Natural killer cell (primary cell): Measurements from ENCODE around the gene LCLAT1. TPM values are rescaled to one million over a fixed set of nuclear protein-coding genes. Genes with fewer than 3 reads are reported as not detected.

ENCODE experiments used
- ATAC-seq, 3 donors: fragments of 150-1000 bp in 2 of 3; fragments of 200-7000 bp in 1 of 3; cut with Tn5 transposase; 1 replicate in 1 of 3; 2 replicates in 2 of 3; pipeline ENCODE4 v1.10.0; 2021; ENCODE audit warnings: mild to moderate bottlenecking in 2 of 3, moderate library complexity in 2 of 3
- DNase-seq, 2 donors: peaks; one replicate each; pipeline versions ENCODE4 v3.0.0 to v3.0.0-alpha.2; 2013 to 2021; ENCODE audit warnings: mixed read lengths in 1 of 2
- H3K27ac ChIP-seq: one replicate; pipeline ENCODE4 v1.5.1; 2013; ENCODE audit warnings: mild to moderate bottlenecking, low read length
- H3K27me3 ChIP-seq: one replicate; pipeline ENCODE4 v1.6.1; 2013; ENCODE audit warnings: low read length; ENCODE audit not compliant: control insufficient read depth, insufficient read depth
- H3K36me3 ChIP-seq: one replicate; pipeline ENCODE4 v1.6.1; 2013; ENCODE audit warnings: low read length; ENCODE audit not compliant: control insufficient read depth, insufficient read depth
- H3K4me1 ChIP-seq: one replicate; pipeline ENCODE4 v1.6.1; 2013; ENCODE audit warnings: low read length; ENCODE audit not compliant: control insufficient read depth, insufficient read depth
- H3K4me3 ChIP-seq: one replicate; pipeline ENCODE4 v1.5.1; 2013; ENCODE audit warnings: low read length
- H3K9me3 ChIP-seq: one replicate; pipeline ENCODE4 v1.6.1; 2013; ENCODE audit warnings: low read length; ENCODE audit not compliant: control insufficient read depth, insufficient read depth
- H3K27ac Mint-ChIP-seq, 2 donors: one replicate each; pipeline ENCODE4 v1.8.0; 2022; ENCODE audit warnings: mild to moderate bottlenecking in 2 of 2, mixed read lengths in 2 of 2, moderate library complexity in 1 of 2
- H3K27me3 Mint-ChIP-seq, 2 donors: one replicate each; pipeline ENCODE4 v1.8.0; 2022; ENCODE audit warnings: low read depth in 2 of 2, mixed read lengths in 2 of 2
- H3K36me3 Mint-ChIP-seq: one replicate; pipeline ENCODE4 v1.8.0; 2022; ENCODE audit warnings: mixed read lengths
- H3K4me1 Mint-ChIP-seq, 2 donors: one replicate each; pipeline ENCODE4 v1.8.0; 2022; ENCODE audit warnings: mixed read lengths in 2 of 2
- H3K4me3 Mint-ChIP-seq: one replicate; pipeline ENCODE4 v1.8.0; 2022; ENCODE audit warnings: mild to moderate bottlenecking, moderate library complexity, mixed read lengths
- H3K9me3 Mint-ChIP-seq, 2 donors: one replicate each; pipeline ENCODE4 v1.8.0; 2022; ENCODE audit warnings: mixed read lengths in 2 of 2
- WGBS: methylation state at CpG from one replicate; pipeline ENCODE4 v1.1.7; 2013; ENCODE audit warnings: missing lambda C conversion rate; ENCODE audit not compliant: insufficient coverage; 5-methylcytosine and 5-hydroxymethylcytosine counted together
- intact Hi-C: fragments of 100-400 bp; cut with micrococcal nuclease; formaldehyde crosslinking; loops from one replicate; pipeline ENCODE4 v1.14.2; 2022
- total RNA-seq, 4 donors: library from RNA; stranded (reverse); fragments of 120-200 nt in 1 of 4; gene quantifications; one replicate each; pipeline versions ENCODE4 v1.2.3 to v1.2.4, GENCODE V29; 2013 to 2022
- TF ChIP-seq, protein P1 (sequence below): fragments of 200-600 bp; IDR thresholded peaks from one replicate; pipeline ENCODE4 v1.8.0; 2022; ENCODE audit warnings: antibody characterized with exemption

Gene LCLAT1
- total RNA-seq, 3 donors from 2014 or later (not counting 1 experiment from before 2014, with no cell fraction given), result 13.0 to 16.2 (median 14.2) TPM

DNA sequence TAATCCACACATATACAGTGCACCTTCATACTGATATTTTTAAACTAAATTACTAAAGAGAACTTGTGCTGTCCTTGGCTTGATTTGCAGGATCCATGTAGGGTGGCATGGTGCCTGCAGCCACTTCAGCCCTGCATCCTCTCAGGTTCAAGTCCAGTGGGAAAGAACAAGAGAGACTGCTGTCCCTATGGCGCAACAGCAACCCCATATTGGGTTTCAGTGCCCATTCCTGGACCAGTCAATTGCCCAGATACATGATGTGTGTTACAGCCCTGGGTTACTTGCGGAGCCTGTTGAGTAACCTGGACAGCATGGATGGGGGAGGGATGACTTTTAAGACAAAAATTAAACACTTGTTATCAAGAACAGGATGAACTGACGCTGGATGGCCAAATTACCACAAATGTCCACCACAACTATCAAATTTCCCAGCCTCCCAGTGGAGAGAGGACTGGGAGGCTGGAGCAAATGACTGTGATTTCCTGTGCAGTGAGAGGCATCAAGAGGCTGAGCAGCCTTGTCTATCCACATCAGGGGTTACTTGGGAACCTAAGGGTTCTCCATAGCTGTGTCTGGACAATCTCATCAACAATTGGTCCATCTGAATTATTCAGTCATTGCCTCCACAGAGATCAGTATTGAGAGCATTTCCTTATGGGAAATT lies 198.2 kb downstream of the LCLAT1 start:
- no peak for ATAC-seq
- DNase-seq, result no peak
- Mint-ChIP-seq H3K36me3 (no peaks in the 10 kb centered on the region), H3K4me3 (no peak overlapping the region), H3K27ac (no peak overlapping the region), H3K9me3 (no peaks in the 10 kb centered on the region), H3K4me1 (no peaks in the 10 kb centered on the region), H3K27me3 (no peaks in the 10 kb centered on the region)
- Histone ChIP-seq H3K4me3 (no peak overlapping the region), H3K27ac (no peak overlapping the region), H3K36me3 (peaks cover 9% of the 10 kb centered on the region), H3K4me1 (no peaks in the 10 kb centered on the region), H3K27me3 (no peaks in the 10 kb centered on the region), H3K9me3 (no peaks in the 10 kb centered on the region)
- TF ChIP-seq, protein P1, sequence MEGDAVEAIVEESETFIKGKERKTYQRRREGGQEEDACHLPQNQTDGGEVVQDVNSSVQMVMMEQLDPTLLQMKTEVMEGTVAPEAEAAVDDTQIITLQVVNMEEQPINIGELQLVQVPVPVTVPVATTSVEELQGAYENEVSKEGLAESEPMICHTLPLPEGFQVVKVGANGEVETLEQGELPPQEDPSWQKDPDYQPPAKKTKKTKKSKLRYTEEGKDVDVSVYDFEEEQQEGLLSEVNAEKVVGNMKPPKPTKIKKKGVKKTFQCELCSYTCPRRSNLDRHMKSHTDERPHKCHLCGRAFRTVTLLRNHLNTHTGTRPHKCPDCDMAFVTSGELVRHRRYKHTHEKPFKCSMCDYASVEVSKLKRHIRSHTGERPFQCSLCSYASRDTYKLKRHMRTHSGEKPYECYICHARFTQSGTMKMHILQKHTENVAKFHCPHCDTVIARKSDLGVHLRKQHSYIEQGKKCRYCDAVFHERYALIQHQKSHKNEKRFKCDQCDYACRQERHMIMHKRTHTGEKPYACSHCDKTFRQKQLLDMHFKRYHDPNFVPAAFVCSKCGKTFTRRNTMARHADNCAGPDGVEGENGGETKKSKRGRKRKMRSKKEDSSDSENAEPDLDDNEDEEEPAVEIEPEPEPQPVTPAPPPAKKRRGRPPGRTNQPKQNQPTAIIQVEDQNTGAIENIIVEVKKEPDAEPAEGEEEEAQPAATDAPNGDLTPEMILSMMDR, result no peak
- WGBS, result 100% methylated on average over 3 of the region's 3 CpGs
- intact Hi-C loops, result no loop called here

DNA sequence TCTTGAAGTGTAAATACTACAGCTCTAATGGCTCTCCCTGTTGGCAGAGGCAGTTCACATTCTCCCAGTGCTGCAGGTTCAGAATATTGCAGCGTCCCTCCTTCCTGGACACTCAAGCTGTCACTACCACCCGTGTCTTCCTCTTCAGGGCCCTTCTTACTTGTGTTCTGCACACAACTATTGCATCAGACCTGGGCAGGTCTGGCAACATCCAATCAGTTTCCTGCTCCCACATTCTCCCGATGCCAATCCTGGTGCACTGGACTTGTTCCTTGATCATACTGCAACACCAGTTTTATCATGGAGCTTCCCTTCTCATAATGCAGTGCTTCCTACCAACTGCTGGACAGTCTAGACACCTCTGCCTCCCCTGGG lies 198.7 kb downstream of the LCLAT1 start:
- H3K27me3 Mint-ChIP-seq, result no peaks in the 10 kb centered on the region
- ATAC-seq (no peak), DNase-seq (no peak)
- no peak overlapping the region for H3K4me3 Mint-ChIP-seq
- no peak overlapping the region for H3K27ac ChIP-seq
- H3K9me3 Mint-ChIP-seq, result no peaks in the 10 kb centered on the region
- WGBS, result 94% methylated on average over 3 of the region's 3 CpGs
- H3K4me1 Mint-ChIP-seq, result no peaks in the 10 kb centered on the region
- H3K4me3 ChIP-seq, result no peak overlapping the region
- H3K27me3 ChIP-seq, result no peaks in the 10 kb centered on the region
- H3K4me1 ChIP-seq, result no peaks in the 10 kb centered on the region
- H3K27ac Mint-ChIP-seq, result no peak overlapping the region
- H3K36me3 Mint-ChIP-seq, result no peaks in the 10 kb centered on the region
- H3K36me3 ChIP-seq, result peaks cover 4% of the 10 kb centered on the region
- intact Hi-C loops, result no loop called here
- TF ChIP-seq, protein P1, result no peak
- H3K9me3 ChIP-seq, result no peaks in the 10 kb centered on the region

DNA sequence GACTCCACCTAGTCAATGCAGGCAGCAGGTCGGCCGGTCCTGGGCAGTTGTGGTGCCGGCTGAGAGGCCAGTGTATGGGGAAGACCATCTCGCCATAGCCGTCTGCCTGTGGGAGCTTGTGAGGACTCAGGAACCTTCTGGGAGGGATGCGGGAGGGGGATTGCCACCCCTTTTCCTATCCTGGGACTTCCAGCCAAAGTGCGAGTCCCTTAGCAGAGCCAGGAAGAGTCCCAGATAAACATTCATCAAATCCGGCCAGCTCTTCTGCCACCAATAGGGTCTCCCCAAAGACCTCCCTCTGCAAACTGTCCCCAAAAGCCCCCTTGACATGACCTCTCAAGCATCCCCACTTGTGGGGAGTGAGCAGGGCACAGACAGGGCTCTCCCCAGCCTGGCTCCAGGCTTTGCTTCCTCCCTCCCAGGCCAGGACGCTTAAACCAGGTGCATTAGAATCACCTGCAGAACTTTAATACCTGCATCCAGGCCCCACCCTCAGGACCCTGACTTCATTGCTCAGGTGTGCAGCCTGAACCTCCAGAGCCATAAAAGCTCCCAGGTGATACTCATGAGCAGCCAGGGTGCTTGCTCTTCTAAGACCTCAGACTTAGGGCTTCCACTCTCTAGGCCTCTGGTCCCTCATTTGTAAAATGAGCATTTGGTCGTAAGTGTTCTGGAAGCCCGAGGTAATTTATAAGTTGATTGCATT lies 200.9 kb downstream of the LCLAT1 start:
- no peaks in the 10 kb centered on the region for H3K36me3 ChIP-seq
- H3K36me3 Mint-ChIP-seq, result no peaks in the 10 kb centered on the region
- 97% methylated on average over 10 of the region's 11 CpGs for WGBS
- H3K4me1 Mint-ChIP-seq, result no peaks in the 10 kb centered on the region
- no peaks in the 10 kb centered on the region for H3K4me1 ChIP-seq
- no peaks in the 10 kb centered on the region for H3K9me3 Mint-ChIP-seq
- TF ChIP-seq, protein P1, result no peak
- intact Hi-C loops, result no loop called here
- no peak for ATAC-seq
- no peak overlapping the region for H3K4me3 Mint-ChIP-seq
- no peaks in the 10 kb centered on the region for H3K9me3 ChIP-seq
- no peaks in the 10 kb centered on the region for H3K27me3 Mint-ChIP-seq
- no peak overlapping the region for H3K27ac Mint-ChIP-seq
- no peak overlapping the region for H3K4me3 ChIP-seq
- DNase-seq, result no peak
- H3K27me3 ChIP-seq, result no peaks in the 10 kb centered on the region
- H3K27ac ChIP-seq, result no peak overlapping the region
